ENCODE data around the gene RPL41. TPM values are rescaled to one million over a fixed set of nuclear protein-coding genes. Genes with fewer than 3 reads are reported as not detected.

Gene RPL41
- total RNA-seq, 2 donors from 2014 or later, result 4,305 to 4,379 TPM

GRCh38 chr12:56098592-56098991 lies 17.8 kb upstream of the RPL41 start:
- H3K36me3 Mint-ChIP-seq (ENCODE audit: low read depth), result peaks cover 76% of the 10 kb centered on the region

GRCh38 chr12:56099787-56100186 lies 16.6 kb upstream of the RPL41 start:
- Histone ChIP-seq H3K27ac (ENCODE audit: low read depth, low read length) (no peak overlapping the region), H3K27me3 (ENCODE audit: control insufficient read depth, insufficient read depth, low read length, poor library complexity, severe bottlenecking) (no peaks in the 10 kb centered on the region), H3K36me3 (ENCODE audit: control insufficient read depth, insufficient read depth, low read length) (peaks cover 20% of the 10 kb centered on the region), H3K9me3 (ENCODE audit: control insufficient read depth, low read length) (no peaks in the 10 kb centered on the region), H3K4me3 (ENCODE audit: low read length) (no peak overlapping the region), H3K4me1 (ENCODE audit: control insufficient read depth, insufficient read depth, low read length) (no peaks in the 10 kb centered on the region), H3K9ac (ENCODE audit: extremely low read depth, low read length, poor library complexity, severe bottlenecking) (no peak overlapping the region)
- 96 to 100% methylated on average over 3 to 4 of the region's 4 CpGs for WGBS, 2 experiments (ENCODE audit: insufficient coverage in 1 of 2, insufficient read length in 1 of 2)
- Mint-ChIP-seq H3K4me3 (no peak overlapping the region), H3K4me1 (peaks cover 7% of the 10 kb centered on the region), H3K36me3 (ENCODE audit: low read depth) (peaks cover 65% of the 10 kb centered on the region), H3K27me3 (ENCODE audit: insufficient read depth) (no peaks in the 10 kb centered on the region), H3K9me3 (no peaks in the 10 kb centered on the region), H3K27ac (no peak overlapping the region)
- no peak for DNase-seq
- TF ChIP-seq CTCF (conservative IDR thresholded peaks at IDR 0.05), result no peak

More at GRCh38 chr12:56098592-56098991, 17.8 kb upstream of the RPL41 start:
- H3K27me3 ChIP-seq (ENCODE audit: control insufficient read depth, insufficient read depth, low read length, poor library complexity, severe bottlenecking), result no peaks in the 10 kb centered on the region
- no peaks in the 10 kb centered on the region for H3K9me3 ChIP-seq (ENCODE audit: control insufficient read depth, low read length)
- H3K27ac ChIP-seq (ENCODE audit: low read depth, low read length), result no peak overlapping the region
- H3K9ac ChIP-seq (ENCODE audit: extremely low read depth, low read length, poor library complexity, severe bottlenecking), result no peak overlapping the region
- DNase-seq, result no peak
- Mint-ChIP-seq H3K4me3 (no peak overlapping the region), H3K27me3 (ENCODE audit: insufficient read depth) (no peaks in the 10 kb centered on the region), H3K4me1 (peaks cover 3% of the 10 kb centered on the region), H3K9me3 (no peaks in the 10 kb centered on the region), H3K27ac (no peak overlapping the region)
- peaks cover 27% of the 10 kb centered on the region for H3K36me3 ChIP-seq (ENCODE audit: control insufficient read depth, insufficient read depth, low read length)
- WGBS, 2 experiments (ENCODE audit: insufficient coverage in 1 of 2, insufficient read length in 1 of 2), result 92 to 100% methylated on average over 1 to 3 of the region's 3 CpGs
- H3K4me3 ChIP-seq (ENCODE audit: low read length), result no peak overlapping the region
- no peak for TF ChIP-seq CTCF (conservative IDR thresholded peaks at IDR 0.05)
- no peaks in the 10 kb centered on the region for H3K4me1 ChIP-seq (ENCODE audit: control insufficient read depth, insufficient read depth, low read length)

GRCh38 chr12:56101045-56101444 lies 15.4 kb upstream of the RPL41 start:
- no peak overlapping the region for H3K27ac ChIP-seq (ENCODE audit: low read depth, low read length)
- H3K9me3 Mint-ChIP-seq, result no peaks in the 10 kb centered on the region
- no peak for DNase-seq
- H3K9me3 ChIP-seq (ENCODE audit: control insufficient read depth, low read length), result no peaks in the 10 kb centered on the region
- no peak overlapping the region for H3K9ac ChIP-seq (ENCODE audit: extremely low read depth, low read length, poor library complexity, severe bottlenecking)
- no peak overlapping the region for H3K27ac Mint-ChIP-seq
- peaks cover 52% of the 10 kb centered on the region for H3K36me3 Mint-ChIP-seq (ENCODE audit: low read depth)
- H3K36me3 ChIP-seq (ENCODE audit: control insufficient read depth, insufficient read depth, low read length), result peaks cover 17% of the 10 kb centered on the region
- no peaks in the 10 kb centered on the region for H3K27me3 Mint-ChIP-seq (ENCODE audit: insufficient read depth)
- no peak for TF ChIP-seq CTCF (conservative IDR thresholded peaks at IDR 0.05)
- no peaks in the 10 kb centered on the region for H3K4me1 ChIP-seq (ENCODE audit: control insufficient read depth, insufficient read depth, low read length)
- 93 to 95% methylated on average over 10 to 14 of the region's 14 CpGs for WGBS, 2 experiments (ENCODE audit: insufficient coverage in 1 of 2, insufficient read length in 1 of 2)
- no peak overlapping the region for H3K4me3 ChIP-seq (ENCODE audit: low read length)
- no peak overlapping the region for H3K4me3 Mint-ChIP-seq
- peaks cover 12% of the 10 kb centered on the region for H3K4me1 Mint-ChIP-seq
- no peaks in the 10 kb centered on the region for H3K27me3 ChIP-seq (ENCODE audit: control insufficient read depth, insufficient read depth, low read length, poor library complexity, severe bottlenecking)
